Measurements from ENCODE around the gene ESRRG. TPM values are rescaled to one million over a fixed set of nuclear protein-coding genes. Genes with fewer than 3 reads are reported as not detected.

Gene ESRRG
- total RNA-seq, 3 donors from 2014 or later = not detected

DNA sequence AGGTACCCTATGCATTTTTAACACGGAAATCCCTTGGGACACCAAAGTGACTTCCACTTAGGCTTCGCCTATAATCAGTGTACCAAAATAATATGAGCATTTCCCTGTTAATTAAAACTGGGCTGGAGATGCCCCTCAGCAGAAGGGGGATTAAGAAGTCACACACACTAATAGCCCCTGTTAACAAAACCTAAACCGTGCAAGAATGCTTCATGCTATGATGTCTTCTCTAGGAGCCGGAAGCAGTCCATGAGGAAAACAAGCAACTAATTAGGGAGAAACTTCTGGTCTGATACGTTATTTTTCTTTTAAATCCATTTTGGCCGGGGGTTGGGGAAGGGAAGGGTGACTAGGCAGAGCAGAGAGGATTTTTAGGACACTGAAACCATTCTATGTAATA lies 123.4 kb downstream of the ESRRG start:
- DNase-seq (no peak), ATAC-seq (no peak)
- no peaks in the 10 kb centered on the region for H3K4me1 Mint-ChIP-seq (ENCODE audit: low read depth)
- H3K9me3 Mint-ChIP-seq = no peaks in the 10 kb centered on the region
- H3K27me3 Mint-ChIP-seq (ENCODE audit: low read depth) = peaks cover 22% of the 10 kb centered on the region
- H3K36me3 Mint-ChIP-seq (ENCODE audit: insufficient read depth) = no peaks in the 10 kb centered on the region
- no peak overlapping the region for H3K4me3 Mint-ChIP-seq

- peaks cover 22% of the 10 kb centered on the region for H3K27me3 Mint-ChIP-seq (ENCODE audit: low read depth)
- H3K4me3 Mint-ChIP-seq = no peak overlapping the region
- H3K9me3 Mint-ChIP-seq = no peaks in the 10 kb centered on the region
- ATAC-seq (no peak), DNase-seq (no peak)
- H3K4me1 Mint-ChIP-seq (ENCODE audit: low read depth) = no peaks in the 10 kb centered on the region
- no peaks in the 10 kb centered on the region for H3K36me3 Mint-ChIP-seq (ENCODE audit: insufficient read depth)
Measured at GRCh38 chr1:216598448-216598847, 124.8 kb downstream of the ESRRG start.

DNA sequence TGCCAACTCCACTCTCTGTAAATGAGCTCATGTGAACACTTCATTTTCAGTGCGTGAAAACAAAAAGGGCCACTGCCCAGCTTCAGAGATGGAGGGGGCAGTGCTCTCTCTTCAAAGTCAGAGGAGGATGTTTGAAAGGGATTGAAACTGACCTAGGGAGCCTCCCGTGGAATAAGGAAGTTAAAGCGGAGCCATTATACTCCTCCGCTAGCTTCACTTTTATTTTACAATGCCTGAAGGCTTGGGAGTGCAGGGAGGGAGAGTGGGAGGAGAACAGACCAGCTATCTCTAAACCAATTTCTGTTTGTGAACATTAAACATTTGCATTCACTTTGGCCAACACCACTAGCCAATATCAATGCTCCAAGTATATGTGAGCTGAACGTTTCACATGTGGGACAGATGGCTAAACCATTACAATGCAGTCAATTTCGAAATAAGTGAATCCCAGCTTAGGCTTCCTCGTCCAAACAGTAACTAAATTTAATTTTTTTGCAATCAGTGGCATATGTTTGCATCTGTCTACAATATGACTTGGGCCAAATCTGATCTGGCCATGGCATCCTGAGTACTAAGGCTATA lies 126.9 kb downstream of the ESRRG start:
- Mint-ChIP-seq H3K36me3 (ENCODE audit: insufficient read depth) (no peaks in the 10 kb centered on the region), H3K27me3 (ENCODE audit: low read depth) (peaks cover 14% of the 10 kb centered on the region)
- ATAC-seq = no peak

DNA sequence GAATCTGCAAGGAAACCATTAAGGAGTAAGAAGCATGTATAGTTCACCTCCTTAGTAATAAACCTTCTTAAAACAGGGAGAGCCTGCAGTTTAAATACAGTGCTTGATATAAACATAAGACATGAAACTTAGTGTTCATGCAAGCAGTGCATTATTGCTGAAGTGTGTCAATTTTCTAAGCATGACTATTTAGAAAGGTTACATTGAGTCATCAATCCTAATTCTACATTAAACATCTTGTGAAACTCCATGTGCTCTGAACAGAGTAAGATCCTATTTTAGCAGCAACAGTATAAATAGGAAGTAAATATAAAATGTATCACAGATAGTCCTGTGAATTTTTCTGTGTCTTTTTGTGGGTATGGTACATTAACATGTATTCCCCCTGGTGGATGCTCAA lies 135.5 kb downstream of the ESRRG start:
- DNase-seq = no peak
- ATAC-seq = no peak
- Mint-ChIP-seq H3K27me3 (ENCODE audit: low read depth) (no peaks in the 10 kb centered on the region), H3K9me3 (peaks cover 10% of the 10 kb centered on the region), H3K4me1 (ENCODE audit: low read depth) (no peaks in the 10 kb centered on the region), H3K4me3 (no peak overlapping the region), H3K36me3 (ENCODE audit: insufficient read depth) (no peaks in the 10 kb centered on the region)

More for the DNA sequence above, 126.9 kb downstream of the ESRRG start:
- DNase-seq = no peak
- Mint-ChIP-seq H3K4me3 (no peak overlapping the region), H3K9me3 (no peaks in the 10 kb centered on the region), H3K4me1 (ENCODE audit: low read depth) (no peaks in the 10 kb centered on the region)

- no peak for DNase-seq
- Mint-ChIP-seq H3K36me3 (ENCODE audit: insufficient read depth) (no peaks in the 10 kb centered on the region), H3K9me3 (peaks cover 13% of the 10 kb centered on the region), H3K4me1 (ENCODE audit: low read depth) (no peaks in the 10 kb centered on the region), H3K27me3 (ENCODE audit: low read depth) (no peaks in the 10 kb centered on the region), H3K4me3 (no peak overlapping the region)
- ATAC-seq = no peak
Measured at GRCh38 chr1:216582151-216582550, 141.1 kb downstream of the ESRRG start.

- no peaks in the 10 kb centered on the region for H3K36me3 Mint-ChIP-seq (ENCODE audit: insufficient read depth)
- no peak overlapping the region for H3K4me3 Mint-ChIP-seq
- H3K9me3 Mint-ChIP-seq = peaks cover 13% of the 10 kb centered on the region
- DNase-seq = no peak
- ATAC-seq = no peak
- H3K27me3 Mint-ChIP-seq (ENCODE audit: low read depth) = no peaks in the 10 kb centered on the region
- no peaks in the 10 kb centered on the region for H3K4me1 Mint-ChIP-seq (ENCODE audit: low read depth)
Measured at GRCh38 chr1:216580538-216581057, 142.6 kb downstream of the ESRRG start.

GRCh38 chr1:216576234-216576937 lies 146.8 kb downstream of the ESRRG start:
- H3K4me1 Mint-ChIP-seq (ENCODE audit: low read depth) = no peaks in the 10 kb centered on the region
- no peaks in the 10 kb centered on the region for H3K27me3 Mint-ChIP-seq (ENCODE audit: low read depth)
- H3K4me3 Mint-ChIP-seq = no peak overlapping the region
- no peaks in the 10 kb centered on the region for H3K36me3 Mint-ChIP-seq (ENCODE audit: insufficient read depth)
- no peak for ATAC-seq
- no peak for DNase-seq
- peaks cover 6% of the 10 kb centered on the region for H3K9me3 Mint-ChIP-seq

DNA sequence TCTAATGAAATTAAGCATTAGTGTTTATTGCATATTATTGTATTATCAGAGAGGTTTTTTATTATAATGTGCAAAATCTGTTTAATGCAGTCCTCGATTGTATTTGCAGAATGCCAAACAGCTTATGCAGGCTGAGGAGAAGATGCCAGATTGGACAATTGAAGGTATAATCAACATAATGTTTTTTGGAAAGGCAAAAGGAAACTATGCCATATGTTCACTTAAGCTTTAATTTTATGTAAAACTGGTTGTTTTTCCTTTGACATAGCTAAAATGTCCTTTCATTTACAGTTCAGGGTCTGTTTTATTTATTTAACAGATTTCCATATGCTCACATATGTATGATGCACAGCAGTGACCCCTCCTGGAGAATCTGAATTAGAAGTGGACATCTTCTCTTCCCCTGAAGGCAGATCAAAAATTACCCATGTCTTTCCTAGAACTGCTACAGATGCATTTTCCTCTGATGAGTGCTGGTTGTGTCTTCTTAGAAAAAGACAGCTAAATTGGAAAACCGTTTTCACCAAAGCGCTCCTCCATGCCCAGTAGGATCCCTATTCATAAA lies 156.5 kb downstream of the ESRRG start:
- no peak overlapping the region for H3K4me3 Mint-ChIP-seq
- no peaks in the 10 kb centered on the region for H3K36me3 Mint-ChIP-seq (ENCODE audit: insufficient read depth)
- no peaks in the 10 kb centered on the region for H3K27me3 Mint-ChIP-seq (ENCODE audit: low read depth)
- DNase-seq (no peak), ATAC-seq (no peak)
- no peaks in the 10 kb centered on the region for H3K4me1 Mint-ChIP-seq (ENCODE audit: low read depth)
- H3K9me3 Mint-ChIP-seq = peaks cover 12% of the 10 kb centered on the region

DNA sequence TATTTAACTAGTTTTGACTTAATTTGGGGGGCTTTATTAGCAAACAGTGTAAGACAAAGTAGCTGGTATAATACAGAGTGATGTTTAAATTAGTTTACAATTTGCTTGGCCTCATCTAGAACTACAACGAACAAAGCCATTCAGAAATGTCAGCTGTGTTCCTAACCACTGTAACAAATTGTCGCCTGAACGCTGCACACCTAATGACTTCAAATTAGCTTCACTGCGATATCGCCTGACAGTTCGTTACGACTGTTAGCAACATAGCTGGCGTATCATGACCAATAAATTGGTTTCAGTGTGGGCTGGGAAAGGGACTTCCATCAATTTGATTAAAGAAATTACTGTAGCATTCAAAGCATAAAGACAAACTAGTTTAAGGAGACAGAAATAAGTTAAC lies 160.1 kb downstream of the ESRRG start:
- Mint-ChIP-seq H3K36me3 (ENCODE audit: insufficient read depth) (no peaks in the 10 kb centered on the region), H3K4me1 (ENCODE audit: low read depth) (no peaks in the 10 kb centered on the region), H3K4me3 (no peak overlapping the region), H3K9me3 (peaks cover 7% of the 10 kb centered on the region), H3K27me3 (ENCODE audit: low read depth) (no peaks in the 10 kb centered on the region)
- no peak for ATAC-seq
- no peak for DNase-seq

DNA sequence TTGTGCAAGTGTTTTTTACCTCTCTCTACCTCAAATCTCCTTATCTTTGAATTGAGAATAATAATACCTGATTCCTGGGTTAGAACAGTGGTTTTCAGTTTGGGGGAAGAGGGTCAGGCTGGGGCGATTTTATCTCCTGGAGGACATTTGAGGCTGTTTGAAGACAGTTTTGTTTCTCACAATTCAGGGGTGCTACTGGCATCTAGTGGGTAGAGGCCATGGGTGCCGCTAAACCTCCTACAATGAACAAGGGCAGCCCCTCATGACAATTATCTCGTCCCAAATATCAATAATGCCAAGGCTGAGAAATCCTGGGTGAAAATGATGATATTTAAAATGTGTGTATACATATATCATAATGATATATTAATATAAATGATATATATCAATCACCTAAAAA lies 160.8 kb downstream of the ESRRG start:
- Mint-ChIP-seq H3K36me3 (ENCODE audit: insufficient read depth) (no peaks in the 10 kb centered on the region), H3K9me3 (peaks cover under 1% of the 10 kb centered on the region), H3K4me3 (no peak overlapping the region), H3K27me3 (ENCODE audit: low read depth) (no peaks in the 10 kb centered on the region), H3K4me1 (ENCODE audit: low read depth) (no peaks in the 10 kb centered on the region)
- no peak for ATAC-seq
- no peak for DNase-seq

GRCh38 chr1:216560527-216560926 lies 162.7 kb downstream of the ESRRG start:
- Mint-ChIP-seq H3K27me3 (ENCODE audit: low read depth) (no peaks in the 10 kb centered on the region), H3K9me3 (no peaks in the 10 kb centered on the region), H3K36me3 (ENCODE audit: insufficient read depth) (no peaks in the 10 kb centered on the region), H3K4me1 (ENCODE audit: low read depth) (no peaks in the 10 kb centered on the region), H3K4me3 (no peak overlapping the region)
- ATAC-seq = no peak
- DNase-seq = no peak

DNA sequence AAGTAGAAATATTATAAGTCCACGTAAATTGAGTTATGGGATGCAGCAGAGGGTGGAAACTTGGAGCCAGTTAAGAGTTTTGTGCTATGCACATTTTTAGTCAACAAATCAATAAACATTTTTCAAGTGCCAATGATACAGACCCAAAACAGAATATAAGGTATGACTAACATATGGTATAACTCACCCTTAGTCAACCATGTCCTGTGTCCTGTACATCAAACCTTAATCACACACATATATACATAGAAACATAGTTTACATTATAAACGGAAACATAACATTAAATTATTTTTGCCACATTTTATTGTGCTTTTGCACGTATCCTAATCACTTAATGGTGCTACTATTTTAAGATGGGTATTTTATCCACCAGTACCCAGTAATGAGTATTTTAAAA lies 163.9 kb downstream of the ESRRG start:
- Mint-ChIP-seq H3K9me3 (no peaks in the 10 kb centered on the region), H3K4me3 (no peak overlapping the region), H3K36me3 (ENCODE audit: insufficient read depth) (no peaks in the 10 kb centered on the region), H3K4me1 (ENCODE audit: low read depth) (no peaks in the 10 kb centered on the region), H3K27me3 (ENCODE audit: low read depth) (no peaks in the 10 kb centered on the region)
- ATAC-seq (no peak), DNase-seq (no peak)

DNA sequence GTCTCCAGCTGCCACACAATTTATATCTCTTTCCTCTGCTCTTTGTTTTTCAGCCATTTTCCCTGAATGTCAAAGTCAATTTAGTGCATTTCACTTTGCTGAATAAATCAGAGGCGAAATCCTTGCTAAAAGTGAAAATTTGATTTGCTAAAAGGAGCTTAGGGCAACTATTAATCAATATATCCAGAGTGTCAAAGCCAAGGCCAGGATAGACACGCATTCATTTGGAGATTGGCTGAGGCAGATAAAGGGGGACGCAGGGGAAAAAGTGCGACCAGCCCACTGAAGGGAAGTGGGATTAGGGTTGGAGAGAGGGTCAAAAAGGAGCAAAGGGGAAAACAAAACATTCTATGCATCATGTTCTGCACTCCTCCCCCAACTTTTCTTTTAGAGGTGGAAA lies 167.6 kb downstream of the ESRRG start:
- Mint-ChIP-seq H3K4me1 (ENCODE audit: low read depth) (no peaks in the 10 kb centered on the region), H3K36me3 (ENCODE audit: insufficient read depth) (no peaks in the 10 kb centered on the region), H3K27me3 (ENCODE audit: low read depth) (no peaks in the 10 kb centered on the region), H3K4me3 (no peak overlapping the region), H3K9me3 (no peaks in the 10 kb centered on the region)
- no peak for ATAC-seq
- no peak for DNase-seq

DNA sequence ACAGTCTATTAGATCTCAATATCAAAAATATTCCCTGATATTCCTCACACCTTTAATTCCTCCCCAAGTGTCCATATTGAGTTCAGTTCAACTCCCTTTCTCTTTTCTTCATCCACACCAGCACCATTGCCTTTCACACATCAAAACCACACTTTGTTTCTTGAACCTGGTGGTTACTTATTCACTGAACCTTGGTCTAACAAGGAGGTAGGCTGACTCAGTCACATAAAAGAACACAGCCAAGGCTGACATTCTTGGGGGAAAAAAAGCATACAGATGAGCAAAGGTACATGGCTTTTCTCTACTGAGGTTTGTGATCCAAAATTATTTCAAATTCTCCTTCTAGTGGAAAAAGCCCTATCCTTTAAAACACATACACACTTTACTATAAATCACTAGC lies 168.3 kb downstream of the ESRRG start:
- Mint-ChIP-seq H3K27me3 (ENCODE audit: low read depth) (no peaks in the 10 kb centered on the region), H3K36me3 (ENCODE audit: insufficient read depth) (no peaks in the 10 kb centered on the region), H3K4me3 (no peak overlapping the region), H3K9me3 (no peaks in the 10 kb centered on the region), H3K4me1 (ENCODE audit: low read depth) (no peaks in the 10 kb centered on the region)
- ATAC-seq (no peak), DNase-seq (no peak)

- no peaks in the 10 kb centered on the region for H3K27me3 Mint-ChIP-seq (ENCODE audit: low read depth)
- H3K9me3 Mint-ChIP-seq = no peaks in the 10 kb centered on the region
- H3K36me3 Mint-ChIP-seq (ENCODE audit: insufficient read depth) = no peaks in the 10 kb centered on the region
- DNase-seq (no peak), ATAC-seq (no peak)
- H3K4me3 Mint-ChIP-seq = no peak overlapping the region
- no peaks in the 10 kb centered on the region for H3K4me1 Mint-ChIP-seq (ENCODE audit: low read depth)
Measured at GRCh38 chr1:216553766-216554165, 169.5 kb downstream of the ESRRG start.
